ENCODE data around the gene UTP15. TPM values are rescaled to one million over a fixed set of nuclear protein-coding genes. Genes with fewer than 3 reads are reported as not detected.

Gene UTP15
- total RNA-seq, 1 experiment from 2014 or later = 41.3 TPM

- intact Hi-C loops (cut with micrococcal nuclease) = loop anchor here (10.0 kb wide), 1 partner anchor 77 kb away; no protein-coding TSS in a partner anchor
- no peaks in the 10 kb centered on the region for H3K27me3 Mint-ChIP-seq (ENCODE audit: insufficient read depth, unreplicated experiment)
- ChIA-PET POLR2A (no interaction called here), CTCF (no interaction called here)
- peaks cover 9% of the 10 kb centered on the region for H3K9me3 Mint-ChIP-seq (ENCODE audit: unreplicated experiment)
- TF ChIP-seq, protein P1, sequence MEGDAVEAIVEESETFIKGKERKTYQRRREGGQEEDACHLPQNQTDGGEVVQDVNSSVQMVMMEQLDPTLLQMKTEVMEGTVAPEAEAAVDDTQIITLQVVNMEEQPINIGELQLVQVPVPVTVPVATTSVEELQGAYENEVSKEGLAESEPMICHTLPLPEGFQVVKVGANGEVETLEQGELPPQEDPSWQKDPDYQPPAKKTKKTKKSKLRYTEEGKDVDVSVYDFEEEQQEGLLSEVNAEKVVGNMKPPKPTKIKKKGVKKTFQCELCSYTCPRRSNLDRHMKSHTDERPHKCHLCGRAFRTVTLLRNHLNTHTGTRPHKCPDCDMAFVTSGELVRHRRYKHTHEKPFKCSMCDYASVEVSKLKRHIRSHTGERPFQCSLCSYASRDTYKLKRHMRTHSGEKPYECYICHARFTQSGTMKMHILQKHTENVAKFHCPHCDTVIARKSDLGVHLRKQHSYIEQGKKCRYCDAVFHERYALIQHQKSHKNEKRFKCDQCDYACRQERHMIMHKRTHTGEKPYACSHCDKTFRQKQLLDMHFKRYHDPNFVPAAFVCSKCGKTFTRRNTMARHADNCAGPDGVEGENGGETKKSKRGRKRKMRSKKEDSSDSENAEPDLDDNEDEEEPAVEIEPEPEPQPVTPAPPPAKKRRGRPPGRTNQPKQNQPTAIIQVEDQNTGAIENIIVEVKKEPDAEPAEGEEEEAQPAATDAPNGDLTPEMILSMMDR (IDR thresholded peaks at IDR 0.05; ENCODE audit: unreplicated experiment) = no peak
- no peaks in the 10 kb centered on the region for H3K4me1 Mint-ChIP-seq (ENCODE audit: insufficient read depth, unreplicated experiment)
- DNase-seq (ENCODE audit: unreplicated experiment) = no peak
- H3K36me3 Mint-ChIP-seq (ENCODE audit: insufficient read depth, unreplicated experiment) = no peaks in the 10 kb centered on the region
- no peak overlapping the region for H3K4me3 Mint-ChIP-seq (ENCODE audit: unreplicated experiment)
- no TSS peak for BruUV-seq (replicated peaks)
- no peak overlapping the region for H3K27ac Mint-ChIP-seq (ENCODE audit: low read depth, unreplicated experiment)
Measured at GRCh38 chr5:73531356-73531755, 34.2 kb upstream of the UTP15 start.

GRCh38 chr5:73532195-73532594 is 33.3 kb upstream of the UTP15 start:
- H3K4me1 Mint-ChIP-seq (ENCODE audit: insufficient read depth, unreplicated experiment) = no peaks in the 10 kb centered on the region
- ChIA-PET POLR2A (no interaction called here), CTCF (no interaction called here)
- H3K4me3 Mint-ChIP-seq (ENCODE audit: unreplicated experiment) = no peak overlapping the region
- no peak overlapping the region for H3K27ac Mint-ChIP-seq (ENCODE audit: low read depth, unreplicated experiment)
- BruUV-seq (replicated peaks) = no TSS peak
- H3K9me3 Mint-ChIP-seq (ENCODE audit: unreplicated experiment) = peaks cover 9% of the 10 kb centered on the region
- TF ChIP-seq, protein P1 (IDR thresholded peaks at IDR 0.05; ENCODE audit: unreplicated experiment) = no peak
- no peaks in the 10 kb centered on the region for H3K36me3 Mint-ChIP-seq (ENCODE audit: insufficient read depth, unreplicated experiment)
- no peaks in the 10 kb centered on the region for H3K27me3 Mint-ChIP-seq (ENCODE audit: insufficient read depth, unreplicated experiment)
- intact Hi-C loops (cut with micrococcal nuclease) = loop anchor here (10.0 kb wide), 1 partner anchor 77 kb away; no protein-coding TSS in a partner anchor
- DNase-seq (ENCODE audit: unreplicated experiment) = no peak

- H3K27ac Mint-ChIP-seq (ENCODE audit: low read depth, unreplicated experiment) = no peak overlapping the region
- H3K9me3 Mint-ChIP-seq (ENCODE audit: unreplicated experiment) = peaks cover 9% of the 10 kb centered on the region
- TF ChIP-seq, protein P1 (IDR thresholded peaks at IDR 0.05; ENCODE audit: unreplicated experiment) = no peak
- intact Hi-C loops (cut with micrococcal nuclease) = loop anchor here (10.0 kb wide), 1 partner anchor 79 kb away; no protein-coding TSS in a partner anchor
- no peak for DNase-seq (ENCODE audit: unreplicated experiment)
- H3K27me3 Mint-ChIP-seq (ENCODE audit: insufficient read depth, unreplicated experiment) = no peaks in the 10 kb centered on the region
- ChIA-PET POLR2A (interaction anchor here (1.3 kb wide), 1 partner anchor 87 kb away, joined by 3 read pairs; no protein-coding TSS in a partner anchor), CTCF (interaction anchor here (0.6 to 9.2 kb wide), 2 partner anchors 13 to 262 kb away, joined by 3 to 143 read pairs; no protein-coding TSS in a partner anchor)
- no peak overlapping the region for H3K4me3 Mint-ChIP-seq (ENCODE audit: unreplicated experiment)
- H3K4me1 Mint-ChIP-seq (ENCODE audit: insufficient read depth, unreplicated experiment) = no peaks in the 10 kb centered on the region
- BruUV-seq (replicated peaks) = no TSS peak
- H3K36me3 Mint-ChIP-seq (ENCODE audit: insufficient read depth, unreplicated experiment) = no peaks in the 10 kb centered on the region
Measured at GRCh38 chr5:73534011-73534644, 31.4 kb upstream of the UTP15 start.

GRCh38 chr5:73534971-73535370 is 30.6 kb upstream of the UTP15 start:
- H3K9me3 Mint-ChIP-seq (ENCODE audit: unreplicated experiment) = peaks cover 9% of the 10 kb centered on the region
- no peak for DNase-seq (ENCODE audit: unreplicated experiment)
- ChIA-PET POLR2A (interaction anchor here (0.8 to 1.3 kb wide), 2 partner anchors 17 to 88 kb away, joined by 3 read pairs; no protein-coding TSS in a partner anchor), CTCF (interaction anchor here (0.6 to 9.2 kb wide), 9 partner anchors 9 to 449 kb away, joined by 3 to 143 read pairs (median 3); no protein-coding TSS in a partner anchor)
- intact Hi-C loops (cut with micrococcal nuclease) = loop anchor here (10.0 kb wide), 1 partner anchor 80 kb away; no protein-coding TSS in a partner anchor
- no peak overlapping the region for H3K4me3 Mint-ChIP-seq (ENCODE audit: unreplicated experiment)
- no peaks in the 10 kb centered on the region for H3K27me3 Mint-ChIP-seq (ENCODE audit: insufficient read depth, unreplicated experiment)
- peaks cover 3% of the 10 kb centered on the region for H3K4me1 Mint-ChIP-seq (ENCODE audit: insufficient read depth, unreplicated experiment)
- no peaks in the 10 kb centered on the region for H3K36me3 Mint-ChIP-seq (ENCODE audit: insufficient read depth, unreplicated experiment)
- TF ChIP-seq, protein P1 (IDR thresholded peaks at IDR 0.05; ENCODE audit: unreplicated experiment) = no peak
- BruUV-seq (replicated peaks) = no TSS peak
- no peak overlapping the region for H3K27ac Mint-ChIP-seq (ENCODE audit: low read depth, unreplicated experiment)

Data from MCF 10A (cell line).